HCT116 (cell line): Measurements from ENCODE around the gene RFX2. TPM values are rescaled to one million over a fixed set of nuclear protein-coding genes. Genes with fewer than 3 reads are reported as not detected.

Experiments
- ATAC-seq: fragments of 200-7000 bp; cut with Tn5 transposase; 2 replicates; pipeline ENCODE4 v1.9.1; 2020; ENCODE audit warnings: mild to moderate bottlenecking, moderate library complexity
- BruUV-seq: library from RNA; stranded (reverse); fragments of 400-500 nt; replicated peaks from 2 replicates; lab custom pipeline; 2021; lab: Mats Ljungman, UMichigan
- CTCF ChIA-PET: fragments of 300-600 bp; sonication (Branson Sonifier 250); formaldehyde crosslinking; loops from one replicate; lab custom pipeline; 2021; ENCODE audit warnings: antibody characterized with exemption; lab: Charles Lee
- POLR2A ChIA-PET: fragments of 300-600, 350-600 bp; sonication (Branson Sonifier 250); formaldehyde crosslinking; loops from one replicate; lab custom pipeline; 2021; ENCODE audit warnings: antibody characterized with exemption; lab: Charles Lee
- RAD21 ChIA-PET, 2 experiments: fragments of 300-600 bp; sonication (Branson Sonifier 250); formaldehyde crosslinking; loops; one replicate each; lab custom pipeline; 2023; ENCODE audit warnings: low total read pairs in 2 of 2; ENCODE audit not compliant: uncharacterized antibody in 2 of 2, unreplicated experiment in 2 of 2, low non-redundant PET in 1 of 2; lab: Charles Lee
- DNase-seq: peaks from one replicate; pipeline ENCODE4 v3.0.0-alpha.2; 2010; ENCODE audit warnings: low read depth, low spot score
- H2AFZ ChIP-seq: fragments of 200-600 bp; shearing (Covaris generic), sonication (generic); 2 replicates; pipeline ENCODE4 v1.6.1; 2017; ENCODE audit warnings: low read depth, mixed run types, mixed read lengths, antibody characterized with exemption, low read length; ENCODE audit not compliant: poor library complexity, severe bottlenecking
- H3K27ac ChIP-seq: 2 replicates; pipeline ENCODE4 v1.5.1; 2012; ENCODE audit warnings: low read depth, low read length
- H3K27me3 ChIP-seq: fragments of 200-600 bp; sonication (generic); 2 replicates; pipeline ENCODE4 v1.6.1; 2016; ENCODE audit warnings: mixed run types, low read length, mixed read lengths; ENCODE audit not compliant: insufficient read depth
- H3K36me3 ChIP-seq, 2 experiments: fragments of 200-500 bp in 1 of 2; fragments of 200-600 bp in 1 of 2; sonication (Bioruptor generic) in 1 of 2; sonication (generic) in 1 of 2; 2 replicates each; pipeline versions ENCODE4 v1.5.1 to v1.6.1; 2014 to 2016; ENCODE audit warnings: low read length in 2 of 2, inconsistent platforms in 1 of 2, mixed read lengths in 1 of 2, mixed run types in 1 of 2; ENCODE audit not compliant: insufficient read depth in 2 of 2, control insufficient read depth in 1 of 2
- H3K4me1 ChIP-seq, 2 experiments: fragments of 200-600 bp in 1 of 2; sonication (generic) in 1 of 2; 2 replicates each; pipeline versions ENCODE4 v1.5.1 to v1.6.1; 2012 to 2017; ENCODE audit warnings: low read length in 2 of 2, inconsistent platforms in 1 of 2, mild to moderate bottlenecking in 1 of 2, mixed read lengths in 1 of 2, mixed run types in 1 of 2, moderate library complexity in 1 of 2; ENCODE audit not compliant: insufficient read depth in 2 of 2, control insufficient read depth in 1 of 2
- H3K4me2 ChIP-seq: fragments of 200-600 bp; sonication (generic); 2 replicates; pipeline ENCODE4 v1.6.1; 2017; ENCODE audit warnings: mixed run types, low read length, mixed read lengths
- H3K4me3 ChIP-seq, 2 experiments: fragments of 200-600 bp in 1 of 2; sonication (generic) in 1 of 2; replicated peaks in 1 of 2; 2 replicates each; pipeline ENCODE4 v1.5.1; 2011 to 2016; ENCODE audit warnings: low read length in 2 of 2, control low read depth in 1 of 2, low read depth in 1 of 2, mild to moderate bottlenecking in 1 of 2, mixed read lengths in 1 of 2, mixed run types in 1 of 2
- H3K79me2 ChIP-seq: fragments of 200-600 bp; sonication (generic); 2 replicates; pipeline ENCODE4 v1.6.1; 2017; ENCODE audit warnings: mild to moderate bottlenecking, mixed run types, low read length, moderate library complexity, mixed read lengths; ENCODE audit not compliant: insufficient read depth
- H3K9ac ChIP-seq: fragments of 200-600 bp; sonication (generic); 2 replicates; pipeline ENCODE4 v1.6.1; 2016; ENCODE audit warnings: low read length, mixed read lengths
- H3K9me2 ChIP-seq: fragments of 200-600 bp; sonication (generic), shearing (Covaris generic); 2 replicates; pipeline ENCODE4 v1.6.1; 2017; ENCODE audit warnings: mixed run types, mild to moderate bottlenecking, moderate library complexity; ENCODE audit not compliant: insufficient read depth
- H3K9me3 ChIP-seq, 2 experiments: fragments of 200-500 bp in 1 of 2; fragments of 200-600 bp in 1 of 2; sonication (Bioruptor generic) in 1 of 2; sonication (generic) in 1 of 2; 2 replicates each; pipeline ENCODE4 v1.6.1; 2014 to 2017; ENCODE audit warnings: low read length in 2 of 2, mixed read lengths in 2 of 2, inconsistent platforms in 1 of 2, low read depth in 1 of 2, mild to moderate bottlenecking in 1 of 2, mixed run types in 1 of 2, moderate library complexity in 1 of 2; ENCODE audit not compliant: control insufficient read depth in 1 of 2, insufficient read depth in 1 of 2
- H4K20me1 ChIP-seq: fragments of 200-600 bp; sonication (generic), shearing (Covaris generic); 2 replicates; pipeline ENCODE4 v1.6.1; 2017; ENCODE audit warnings: mixed run types, mild to moderate bottlenecking, moderate library complexity; ENCODE audit not compliant: insufficient read depth
- CBX3 ChIP-seq: IDR thresholded peaks from 2 replicates; pipeline ENCODE4 v1.6.1; 2012; ENCODE audit warnings: low read depth
- CTCF ChIP-seq, 3 experiments: fragments of 200-600 bp in 1 of 3; sonication (generic) in 1 of 3; IDR thresholded peaks in 2 of 3; conservative IDR thresholded peaks in 1 of 3; 2 replicates each; pipeline ENCODE4 v1.5.1; 2012 to 2017; ENCODE audit warnings: low read depth in 2 of 3, low read length in 2 of 3, antibody characterized with exemption in 1 of 3, borderline replicate concordance in 1 of 3, control low read depth in 1 of 3, mild to moderate bottlenecking in 1 of 3, mixed read lengths in 1 of 3, mixed run types in 1 of 3, moderate library complexity in 1 of 3; ENCODE audit not compliant: insufficient read depth in 1 of 3
- EGR1 ChIP-seq: IDR thresholded peaks from 2 replicates; pipeline ENCODE4 v1.6.1; 2012; ENCODE audit warnings: low read depth
- ELF1 ChIP-seq: IDR thresholded peaks from 2 replicates; pipeline ENCODE4 v1.6.1; 2012; ENCODE audit warnings: low read depth, borderline replicate concordance
- EZH2 ChIP-seq: fragments of 200-600 bp; sonication (generic); IDR thresholded peaks from 2 replicates; pipeline ENCODE4 v1.6.1; 2017; ENCODE audit warnings: antibody characterized with exemption, mixed run types
- EZH2phosphoT487 ChIP-seq: fragments of 200-600 bp; IDR thresholded peaks from 2 replicates; pipeline ENCODE4 v1.6.1; 2018; ENCODE audit warnings: antibody characterized with exemption, borderline replicate concordance
- FOSL1 ChIP-seq: IDR thresholded peaks from 2 replicates; pipeline ENCODE4 v1.6.1; 2012; ENCODE audit warnings: low read depth
- JUND ChIP-seq: IDR thresholded peaks from 2 replicates; pipeline ENCODE4 v1.6.1; 2012
- MAX ChIP-seq: IDR thresholded peaks from 2 replicates; pipeline ENCODE4 v1.6.1; 2012
- POLR2A ChIP-seq: IDR thresholded peaks from 2 replicates; pipeline ENCODE4 v1.7.0; 2011; ENCODE audit warnings: borderline replicate concordance; ENCODE audit not compliant: insufficient read depth, insufficient read length; ENCODE audit errors: extremely low read depth
- POLR2AphosphoS5 ChIP-seq: IDR thresholded peaks from 2 replicates; pipeline ENCODE4 v1.6.1; 2011; ENCODE audit warnings: mild to moderate bottlenecking, low read depth, low read length, moderate library complexity
- RAD21 ChIP-seq: IDR thresholded peaks from 2 replicates; pipeline ENCODE4 v1.6.1; 2012; ENCODE audit warnings: low read depth, mild to moderate bottlenecking
- REST ChIP-seq: IDR thresholded peaks from 2 replicates; pipeline ENCODE4 v1.6.1; 2012; ENCODE audit warnings: low read depth
- SIN3A ChIP-seq: IDR thresholded peaks from 2 replicates; pipeline ENCODE4 v1.6.1; 2012; ENCODE audit warnings: low read depth
- SP1 ChIP-seq: IDR thresholded peaks from 2 replicates; pipeline ENCODE4 v1.6.1; 2012; ENCODE audit warnings: low read depth
- SRF ChIP-seq: IDR thresholded peaks from 2 replicates; pipeline ENCODE4 v1.6.1; 2012; ENCODE audit warnings: low read depth
- ZBTB33 ChIP-seq: IDR thresholded peaks from 2 replicates; pipeline ENCODE4 v1.6.1; 2011; ENCODE audit warnings: mild to moderate bottlenecking, low read length, moderate library complexity; ENCODE audit not compliant: insufficient replicate concordance; ENCODE audit errors: extremely low read depth
- ZFX ChIP-seq: fragments of 450-650 bp; IDR thresholded peaks from 2 replicates; pipeline ENCODE4 v1.6.1; 2017
- ZNF274 ChIP-seq: fragments of 200-500 bp; sonication (Bioruptor generic); IDR thresholded peaks from 2 replicates; pipeline ENCODE4 v1.6.1; 2014; ENCODE audit warnings: mild to moderate bottlenecking, low read depth, low read length, inconsistent platforms
- intact Hi-C: fragments of 100-400 bp; cut with micrococcal nuclease; formaldehyde crosslinking; loops from 2 replicates; pipeline ENCODE4 v1.10.0; 2022
- total RNA-seq: library from RNA; stranded (reverse); gene quantifications from one replicate; pipeline ENCODE4 v1.2.1, GENCODE V29; 2021; ENCODE audit not compliant: unreplicated experiment

Gene RFX2
- total RNA-seq, 1 experiment from 2014 or later, result 13.7 TPM

GRCh38 chr19:6038634-6039405, 71.5 kb downstream of the RFX2 start:
- RAD21 ChIA-PET, result no interaction called here
- Histone ChIP-seq H3K36me3 (no peaks in the 10 kb centered on the region), H2AFZ (no peak overlapping the region)
- TF ChIP-seq ZBTB33 (no peak), MAX (no peak), ELF1 (no peak), EZH2phosphoT487 (no peak), FOSL1 (no peak), ZFX (no peak), REST (no peak), JUND (no peak), POLR2A (no peak), ZNF274 (no peak), POLR2AphosphoS5 (no peak), SP1 (no peak), RAD21 (no peak), SIN3A (no peak), CBX3 (no peak), SRF (no peak), EZH2 (no peak), EGR1 (no peak), CTCF (IDR thresholded peaks at IDR 0.05 in 2 of 3, conservative IDR thresholded peaks at IDR 0.05 in 1 of 3; ENCODE audit: borderline replicate concordance in 1 of 3, insufficient read depth in 1 of 3, low read depth in 2 of 3, low read length in 2 of 3) (no peak)
- TF ChIP-seq, all 23 proteins: peak for 0
- Histone ChIP-seq H3K27ac (no peak overlapping the region), H3K4me1 (no peaks in the 10 kb centered on the region), H3K4me3 (no peak overlapping the region), H3K9me3 (no peaks in the 10 kb centered on the region), H3K9me2 (no peaks in the 10 kb centered on the region), H3K79me2 (no peaks in the 10 kb centered on the region), H3K27me3 (no peaks in the 10 kb centered on the region), H3K9ac (no peak overlapping the region), H3K4me2 (no peak overlapping the region), H4K20me1 (no peaks in the 10 kb centered on the region)
- BruUV-seq, result no TSS peak
- POLR2A ChIA-PET, result no interaction called here
- ATAC-seq, result no peak
- intact Hi-C loops, result no loop called here
- CTCF ChIA-PET, result no interaction called here
- DNase-seq, result no peak
